BE2C (cell line): ENCODE data around the gene UQCC2.

Experiments used
- DNase-seq: peaks from one replicate; pipeline ENCODE4 v3.0.0-alpha.2; 2020
- H3K27me3 ChIP-seq: fragments of 250-450 bp; sonication (Bioruptor Pico); 2 replicates; pipeline ENCODE4 v1.5.1; 2020; ENCODE audit warnings: mild to moderate bottlenecking
- H3K36me3 ChIP-seq: fragments of 250-450 bp; sonication (Bioruptor Pico); 2 replicates; pipeline ENCODE4 v1.5.1; 2020; ENCODE audit warnings: mild to moderate bottlenecking
- H3K4me1 ChIP-seq: fragments of 250-450 bp; sonication (Bioruptor Pico); 2 replicates; pipeline ENCODE4 v1.5.1; 2020
- H3K4me3 ChIP-seq: 2 replicates; pipeline ENCODE4 v1.5.1; 2011; ENCODE audit warnings: low read depth, low read length
- H3K9me3 ChIP-seq: fragments of 250-450 bp; sonication (Bioruptor Pico); 2 replicates; pipeline ENCODE4 v1.5.1; 2020
- TF ChIP-seq, protein P1 (sequence below): IDR thresholded peaks from 2 replicates; pipeline ENCODE4 v1.5.1; 2012; ENCODE audit warnings: mild to moderate bottlenecking, low read depth, low read length

The UQCC2 gene

GRCh38 chr6:33677143-33677660, 34.3 kb downstream of the UQCC2 start:
- H3K4me3 ChIP-seq = no peak overlapping the region
- no peaks in the 10 kb centered on the region for H3K9me3 ChIP-seq
- H3K36me3 ChIP-seq = no peaks in the 10 kb centered on the region
- H3K27me3 ChIP-seq = no peaks in the 10 kb centered on the region
- TF ChIP-seq, protein P1, sequence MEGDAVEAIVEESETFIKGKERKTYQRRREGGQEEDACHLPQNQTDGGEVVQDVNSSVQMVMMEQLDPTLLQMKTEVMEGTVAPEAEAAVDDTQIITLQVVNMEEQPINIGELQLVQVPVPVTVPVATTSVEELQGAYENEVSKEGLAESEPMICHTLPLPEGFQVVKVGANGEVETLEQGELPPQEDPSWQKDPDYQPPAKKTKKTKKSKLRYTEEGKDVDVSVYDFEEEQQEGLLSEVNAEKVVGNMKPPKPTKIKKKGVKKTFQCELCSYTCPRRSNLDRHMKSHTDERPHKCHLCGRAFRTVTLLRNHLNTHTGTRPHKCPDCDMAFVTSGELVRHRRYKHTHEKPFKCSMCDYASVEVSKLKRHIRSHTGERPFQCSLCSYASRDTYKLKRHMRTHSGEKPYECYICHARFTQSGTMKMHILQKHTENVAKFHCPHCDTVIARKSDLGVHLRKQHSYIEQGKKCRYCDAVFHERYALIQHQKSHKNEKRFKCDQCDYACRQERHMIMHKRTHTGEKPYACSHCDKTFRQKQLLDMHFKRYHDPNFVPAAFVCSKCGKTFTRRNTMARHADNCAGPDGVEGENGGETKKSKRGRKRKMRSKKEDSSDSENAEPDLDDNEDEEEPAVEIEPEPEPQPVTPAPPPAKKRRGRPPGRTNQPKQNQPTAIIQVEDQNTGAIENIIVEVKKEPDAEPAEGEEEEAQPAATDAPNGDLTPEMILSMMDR = no peak
- no peak for DNase-seq
- H3K4me1 ChIP-seq = peaks cover 3% of the 10 kb centered on the region; the same call in 1 of the 2 replicates

- H3K4me3 ChIP-seq = no peak overlapping the region
- H3K9me3 ChIP-seq = no peaks in the 10 kb centered on the region
- no peaks in the 10 kb centered on the region for H3K27me3 ChIP-seq
- peaks cover 3% of the 10 kb centered on the region; the same call in 1 of the 2 replicates for H3K4me1 ChIP-seq
- TF ChIP-seq, protein P1 = no peak
- no peak for DNase-seq
- no peaks in the 10 kb centered on the region for H3K36me3 ChIP-seq
These were observed 34.9 kb downstream of the UQCC2 start for GRCh38 chr6:33676416-33677142.

DNA sequence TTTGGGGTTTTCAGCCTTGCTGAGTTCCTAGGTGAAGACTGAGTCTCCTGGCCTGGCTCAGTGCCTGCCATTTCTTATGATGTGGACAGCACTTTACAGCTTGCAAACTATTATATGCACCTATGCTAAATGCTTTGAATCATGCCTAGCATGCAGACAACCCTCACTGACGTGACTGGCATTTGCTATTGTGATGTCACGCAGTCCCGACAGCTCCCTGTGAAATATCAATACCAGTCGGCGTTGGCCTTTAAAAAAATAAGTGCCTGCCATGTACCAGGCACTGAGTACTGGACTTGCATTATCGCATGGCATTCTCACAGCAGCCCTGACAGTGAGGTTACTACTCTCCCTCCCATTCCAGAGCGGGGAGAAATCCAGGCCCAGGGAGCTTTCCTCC, 35.5 kb downstream of the UQCC2 start:
- no peak for DNase-seq
- TF ChIP-seq, protein P1 = no peak
- Histone ChIP-seq H3K4me3 (no peak overlapping the region), H3K9me3 (no peaks in the 10 kb centered on the region), H3K36me3 (no peaks in the 10 kb centered on the region), H3K4me1 (peaks cover 3% of the 10 kb centered on the region; the same call in 1 of the 2 replicates), H3K27me3 (no peaks in the 10 kb centered on the region)

DNA sequence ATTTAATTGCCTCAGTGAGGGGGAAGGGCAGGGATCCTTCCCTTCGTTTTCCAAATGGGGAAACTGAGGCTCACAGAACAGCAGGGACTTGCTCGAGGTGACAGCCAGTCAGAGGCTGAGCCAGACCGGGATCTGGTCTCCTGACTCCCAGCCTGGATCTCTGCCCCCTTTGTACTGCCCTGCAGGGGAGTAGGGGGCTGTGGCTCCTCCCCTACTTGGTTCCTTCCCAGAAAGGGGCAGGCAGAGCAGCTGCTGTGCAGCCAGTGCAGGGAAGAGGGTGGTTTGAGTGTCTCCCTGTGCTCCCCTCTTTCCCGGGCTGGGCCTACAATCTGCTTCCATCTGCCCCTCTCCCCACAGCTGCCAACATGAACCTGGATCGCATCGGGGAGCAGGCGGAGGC, 37.6 kb downstream of the UQCC2 start:
- H3K36me3 ChIP-seq = no peaks in the 10 kb centered on the region

GRCh38 chr6:33672808-33673207, 38.7 kb downstream of the UQCC2 start:
- Histone ChIP-seq H3K4me1 (peaks cover 3% of the 10 kb centered on the region; the same call in 1 of the 2 replicates), H3K4me3 (no peak overlapping the region), H3K27me3 (no peaks in the 10 kb centered on the region), H3K36me3 (no peaks in the 10 kb centered on the region), H3K9me3 (no peaks in the 10 kb centered on the region)
- DNase-seq = peak; percentile 76
- TF ChIP-seq, protein P1 = peak; percentile 51

More for the DNA sequence above, 37.6 kb downstream of the UQCC2 start:
- Histone ChIP-seq H3K27me3 (no peaks in the 10 kb centered on the region), H3K4me1 (peaks cover 3% of the 10 kb centered on the region; the same call in 1 of the 2 replicates), H3K9me3 (no peaks in the 10 kb centered on the region), H3K4me3 (no peak overlapping the region)
- DNase-seq = no peak
- TF ChIP-seq, protein P1 = no peak

DNA sequence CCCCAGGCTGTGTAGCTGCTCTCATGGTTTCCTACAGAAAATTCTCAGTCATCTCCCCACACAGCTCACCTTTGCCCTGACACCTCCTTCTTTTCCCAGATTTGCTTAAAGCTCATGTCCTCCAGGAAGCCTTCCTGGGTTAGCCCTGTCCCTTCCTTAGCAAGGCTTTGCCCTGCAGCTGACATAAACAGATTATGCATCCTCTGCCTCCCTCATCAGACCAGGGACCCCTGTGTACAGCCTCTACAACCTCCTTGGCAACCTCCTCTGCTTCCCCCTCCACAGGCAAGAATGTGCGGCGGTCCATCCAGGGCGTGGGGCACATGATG, 39.8 kb downstream of the UQCC2 start:
- Histone ChIP-seq H3K4me1 (peaks cover 3% of the 10 kb centered on the region; the same call in 1 of the 2 replicates), H3K36me3 (no peaks in the 10 kb centered on the region), H3K9me3 (no peaks in the 10 kb centered on the region), H3K27me3 (no peaks in the 10 kb centered on the region), H3K4me3 (no peak overlapping the region)
- TF ChIP-seq, protein P1 = no peak
- no peak for DNase-seq
